WTC11 (cell line): ENCODE data around the gene SOD2.

Experiments used
- FOXJ3 ChIP-seq: sonication (generic); formaldehyde crosslinking; IDR thresholded peaks from 2 replicates; pipeline ENCODE4 v1.9.0; 2021; ENCODE audit warnings: missing genetic modification reagents, mild to moderate bottlenecking, borderline replicate concordance
- JUN ChIP-seq: sonication (generic); formaldehyde crosslinking; IDR thresholded peaks from 2 replicates; pipeline ENCODE4 v1.8.0; 2023; ENCODE audit warnings: mild to moderate bottlenecking, missing genetic modification reagents
- TP53 ChIP-seq: sonication (generic); formaldehyde crosslinking; IDR thresholded peaks from 2 replicates; pipeline ENCODE4 v1.8.1; 2023; ENCODE audit warnings: mild to moderate bottlenecking, missing genetic modification reagents
- ZNF317 ChIP-seq: sonication (generic); formaldehyde crosslinking; IDR thresholded peaks from 2 replicates; pipeline ENCODE4 v1.8.1; 2023; ENCODE audit warnings: low read depth, mild to moderate bottlenecking, moderate library complexity, missing genetic modification reagents, borderline replicate concordance
- ZNF423 ChIP-seq: fragments of 250-450 bp; sonication (Bioruptor Pico); IDR thresholded peaks from 2 replicates; pipeline ENCODE4 v2.1.2; 2022; ENCODE audit warnings: mild to moderate bottlenecking, moderate library complexity
- TF ChIP-seq, protein P1 (sequence below): sonication (generic); formaldehyde crosslinking; IDR thresholded peaks from 2 replicates; pipeline ENCODE4 v1.8.0; 2022; ENCODE audit warnings: mild to moderate bottlenecking, missing genetic modification reagents
- TF ChIP-seq, protein P2 (sequence below): fragments of 200-600 bp; IDR thresholded peaks from 2 replicates; pipeline ENCODE4 v1.8.0; 2022; ENCODE audit warnings: antibody characterized with exemption
- TF ChIP-seq, protein P3 (sequence below): sonication (generic); formaldehyde crosslinking; IDR thresholded peaks from 2 replicates; pipeline ENCODE4 v1.8.1; 2022; ENCODE audit warnings: low read depth, missing genetic modification reagents, borderline replicate concordance

- TF ChIP-seq TP53 (CRISPR knock-in tag) (no peak), FOXJ3 (CRISPR knock-in tag) (no peak), ZNF423 (CRISPR knock-in tag) (no peak), JUN (CRISPR knock-in tag) (no peak), ZNF317 (CRISPR knock-in tag) (no peak)
- TF ChIP-seq, protein P1, sequence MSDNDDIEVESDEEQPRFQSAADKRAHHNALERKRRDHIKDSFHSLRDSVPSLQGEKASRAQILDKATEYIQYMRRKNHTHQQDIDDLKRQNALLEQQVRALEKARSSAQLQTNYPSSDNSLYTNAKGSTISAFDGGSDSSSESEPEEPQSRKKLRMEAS (CRISPR knock-in tag), result no peak
- TF ChIP-seq, protein P2, sequence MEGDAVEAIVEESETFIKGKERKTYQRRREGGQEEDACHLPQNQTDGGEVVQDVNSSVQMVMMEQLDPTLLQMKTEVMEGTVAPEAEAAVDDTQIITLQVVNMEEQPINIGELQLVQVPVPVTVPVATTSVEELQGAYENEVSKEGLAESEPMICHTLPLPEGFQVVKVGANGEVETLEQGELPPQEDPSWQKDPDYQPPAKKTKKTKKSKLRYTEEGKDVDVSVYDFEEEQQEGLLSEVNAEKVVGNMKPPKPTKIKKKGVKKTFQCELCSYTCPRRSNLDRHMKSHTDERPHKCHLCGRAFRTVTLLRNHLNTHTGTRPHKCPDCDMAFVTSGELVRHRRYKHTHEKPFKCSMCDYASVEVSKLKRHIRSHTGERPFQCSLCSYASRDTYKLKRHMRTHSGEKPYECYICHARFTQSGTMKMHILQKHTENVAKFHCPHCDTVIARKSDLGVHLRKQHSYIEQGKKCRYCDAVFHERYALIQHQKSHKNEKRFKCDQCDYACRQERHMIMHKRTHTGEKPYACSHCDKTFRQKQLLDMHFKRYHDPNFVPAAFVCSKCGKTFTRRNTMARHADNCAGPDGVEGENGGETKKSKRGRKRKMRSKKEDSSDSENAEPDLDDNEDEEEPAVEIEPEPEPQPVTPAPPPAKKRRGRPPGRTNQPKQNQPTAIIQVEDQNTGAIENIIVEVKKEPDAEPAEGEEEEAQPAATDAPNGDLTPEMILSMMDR, result no peak
- TF ChIP-seq, protein P3, sequence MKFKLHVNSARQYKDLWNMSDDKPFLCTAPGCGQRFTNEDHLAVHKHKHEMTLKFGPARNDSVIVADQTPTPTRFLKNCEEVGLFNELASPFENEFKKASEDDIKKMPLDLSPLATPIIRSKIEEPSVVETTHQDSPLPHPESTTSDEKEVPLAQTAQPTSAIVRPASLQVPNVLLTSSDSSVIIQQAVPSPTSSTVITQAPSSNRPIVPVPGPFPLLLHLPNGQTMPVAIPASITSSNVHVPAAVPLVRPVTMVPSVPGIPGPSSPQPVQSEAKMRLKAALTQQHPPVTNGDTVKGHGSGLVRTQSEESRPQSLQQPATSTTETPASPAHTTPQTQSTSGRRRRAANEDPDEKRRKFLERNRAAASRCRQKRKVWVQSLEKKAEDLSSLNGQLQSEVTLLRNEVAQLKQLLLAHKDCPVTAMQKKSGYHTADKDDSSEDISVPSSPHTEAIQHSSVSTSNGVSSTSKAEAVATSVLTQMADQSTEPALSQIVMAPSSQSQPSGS (CRISPR knock-in tag), result no peak
Observed at GRCh38 chr6:159715605-159716004, 22.6 kb upstream of the SOD2 start.
